Thyroid gland (tissue), 4 donors: ENCODE measurements around the gene ACBD6. TPM values are rescaled to one million over a fixed set of nuclear protein-coding genes. Genes with fewer than 3 reads are reported as not detected.

Source experiments
- DNase-seq, 2 donors: peaks; one replicate each; pipeline ENCODE4 v3.0.0-alpha.2; 2019
- H3K27ac ChIP-seq, 3 donors: fragments of 200-600 bp; sonication (generic); 1 replicate in 2 of 3; 2 replicates in 1 of 3; pipeline ENCODE4 v1.5.1; 2016 to 2019; ENCODE audit warnings: mild to moderate bottlenecking in 1 of 3, moderate library complexity in 1 of 3
- H3K27me3 ChIP-seq: fragments of 200-600 bp; sonication (generic); one replicate; pipeline ENCODE4 v1.5.1; 2019
- H3K36me3 ChIP-seq, 2 donors: fragments of 200-600 bp; sonication (generic); one replicate each; pipeline ENCODE4 v1.5.1; 2016 to 2019
- H3K4me1 ChIP-seq, 2 donors: fragments of 200-600 bp; sonication (generic); one replicate each; pipeline ENCODE4 v1.5.1; 2017 to 2019
- H3K4me3 ChIP-seq, 3 donors: fragments of 200-600 bp; sonication (generic); replicated peaks in 1 of 3; 1 replicate in 2 of 3; 2 replicates in 1 of 3; pipeline ENCODE4 v1.5.1; 2016; ENCODE audit warnings: mild to moderate bottlenecking in 1 of 3
- H3K9me3 ChIP-seq: fragments of 200-600 bp; sonication (generic); one replicate; pipeline ENCODE4 v1.5.1; 2017
- POLR2A ChIP-seq, 2 donors: fragments of 450-650 bp; IDR thresholded peaks; one replicate each; pipeline ENCODE4 v1.6.1; 2017; ENCODE audit warnings: antibody characterized with exemption in 2 of 2, mild to moderate bottlenecking in 2 of 2, moderate library complexity in 1 of 2
- WGBS, 2 donors: methylation state at CpG; one replicate each; pipeline ENCODE4 v1.1.5; 2017; 5-methylcytosine and 5-hydroxymethylcytosine counted together
- intact Hi-C: fragments of 100-400 bp; cut with DNase I; formaldehyde crosslinking; loops from one replicate; pipeline ENCODE4 v1.15.1; 2023
- total RNA-seq, 4 donors: library from RNA; depleted of rRNA; stranded (reverse); fragments of >200 nt; gene quantifications; one replicate each; pipeline ENCODE4 v1.2.3, GENCODE V29; 2016
- TF ChIP-seq, protein P1 (sequence below), 6 experiments: fragments of 200-600 bp in 3 of 6; fragments of 450-650 bp in 3 of 6; sonication (generic) in 3 of 6; IDR thresholded peaks; one replicate each; pipeline ENCODE4 v1.5.1; 2016 to 2019; ENCODE audit warnings: antibody characterized with exemption in 6 of 6, mild to moderate bottlenecking in 2 of 6, inconsistent platforms in 1 of 6, moderate library complexity in 1 of 6

Gene ACBD6
- total RNA-seq, 4 donors from 2014 or later, result 52.6 to 66.5 (median 57.2) TPM

DNA sequence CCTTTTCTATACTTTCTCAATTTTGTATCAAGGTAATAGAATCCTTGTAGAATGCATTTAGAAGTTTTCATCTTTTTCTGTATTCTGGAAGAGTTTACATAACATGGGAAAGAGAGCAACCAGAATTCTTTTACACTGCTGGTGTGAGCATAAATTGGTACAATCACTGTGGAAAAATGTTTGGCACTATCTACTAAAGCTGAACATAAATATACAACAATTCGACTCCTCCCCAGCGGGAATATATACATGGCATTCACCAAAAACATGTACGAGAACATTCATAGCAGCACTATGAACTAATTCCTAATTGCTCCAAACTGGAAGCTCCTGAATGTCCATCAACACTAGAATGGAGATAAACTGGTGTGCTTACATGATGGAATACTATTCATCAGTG lies 1.8 kb upstream of the ACBD6 start:
- no peaks in the 10 kb centered on the region for H3K9me3 ChIP-seq
- WGBS, 2 donors, result 91 to 96% methylated on average over 3 of the region's 3 CpGs
- DNase-seq, result no peak
- peaks cover 20 to 24% of the 10 kb centered on the region in 2 donors for H3K4me1 ChIP-seq
- no peaks in the 10 kb centered on the region for H3K36me3 ChIP-seq
- no peak overlapping the region for H3K27ac ChIP-seq
- intact Hi-C loops, result no loop called here
- no peak for TF ChIP-seq POLR2A (IDR thresholded peaks at IDR 0.05)
- TF ChIP-seq, protein P1, sequence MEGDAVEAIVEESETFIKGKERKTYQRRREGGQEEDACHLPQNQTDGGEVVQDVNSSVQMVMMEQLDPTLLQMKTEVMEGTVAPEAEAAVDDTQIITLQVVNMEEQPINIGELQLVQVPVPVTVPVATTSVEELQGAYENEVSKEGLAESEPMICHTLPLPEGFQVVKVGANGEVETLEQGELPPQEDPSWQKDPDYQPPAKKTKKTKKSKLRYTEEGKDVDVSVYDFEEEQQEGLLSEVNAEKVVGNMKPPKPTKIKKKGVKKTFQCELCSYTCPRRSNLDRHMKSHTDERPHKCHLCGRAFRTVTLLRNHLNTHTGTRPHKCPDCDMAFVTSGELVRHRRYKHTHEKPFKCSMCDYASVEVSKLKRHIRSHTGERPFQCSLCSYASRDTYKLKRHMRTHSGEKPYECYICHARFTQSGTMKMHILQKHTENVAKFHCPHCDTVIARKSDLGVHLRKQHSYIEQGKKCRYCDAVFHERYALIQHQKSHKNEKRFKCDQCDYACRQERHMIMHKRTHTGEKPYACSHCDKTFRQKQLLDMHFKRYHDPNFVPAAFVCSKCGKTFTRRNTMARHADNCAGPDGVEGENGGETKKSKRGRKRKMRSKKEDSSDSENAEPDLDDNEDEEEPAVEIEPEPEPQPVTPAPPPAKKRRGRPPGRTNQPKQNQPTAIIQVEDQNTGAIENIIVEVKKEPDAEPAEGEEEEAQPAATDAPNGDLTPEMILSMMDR (IDR thresholded peaks at IDR 0.05), result no peak
- H3K4me3 ChIP-seq, result no peak overlapping the region
- no peaks in the 10 kb centered on the region for H3K27me3 ChIP-seq

DNA sequence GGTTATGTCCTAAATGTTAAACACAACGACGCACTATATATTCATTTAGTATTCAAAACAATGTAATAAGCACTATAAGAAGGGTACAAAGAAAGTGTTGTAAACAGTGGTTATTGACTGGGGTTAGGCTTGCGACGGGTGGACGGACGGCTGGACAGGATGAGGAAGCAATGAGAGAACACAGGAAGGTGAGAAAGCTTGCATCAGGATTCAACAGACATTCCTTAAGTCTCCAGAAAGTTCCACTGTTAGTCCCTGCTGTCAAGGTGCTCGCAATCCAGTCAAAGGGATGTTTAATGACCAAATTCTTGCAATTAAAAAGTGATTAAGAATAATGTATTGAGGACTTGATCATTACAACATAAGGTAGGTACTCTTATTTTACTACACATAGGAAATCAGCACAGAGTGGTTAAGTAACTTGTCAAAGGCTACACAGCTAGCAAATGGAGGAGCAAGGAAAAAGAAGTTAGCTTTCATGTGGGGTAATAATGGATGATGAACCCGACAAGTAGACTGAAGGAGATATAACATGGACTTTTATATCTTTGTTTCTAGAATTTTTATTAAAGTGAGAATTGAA lies 994 bp upstream of the ACBD6 start:
- TF ChIP-seq, protein P1 (IDR thresholded peaks at IDR 0.05), result no peak
- no peak for TF ChIP-seq POLR2A (IDR thresholded peaks at IDR 0.05)
- Histone ChIP-seq H3K27me3 (no peaks in the 10 kb centered on the region), H3K9me3 (no peaks in the 10 kb centered on the region), H3K36me3 (no peaks in the 10 kb centered on the region), H3K4me3 (peak overlapping the region; percentile 30 to 91 (median 69)), H3K4me1 (peaks cover 20 to 24% of the 10 kb centered on the region in 2 donors), H3K27ac (peak overlapping the region; percentile 83 to 96 (median 95))
- no peak for DNase-seq
- intact Hi-C loops, result no loop called here
- 42% methylated on average over 8 of the region's 8 CpGs for WGBS, 2 donors

DNA sequence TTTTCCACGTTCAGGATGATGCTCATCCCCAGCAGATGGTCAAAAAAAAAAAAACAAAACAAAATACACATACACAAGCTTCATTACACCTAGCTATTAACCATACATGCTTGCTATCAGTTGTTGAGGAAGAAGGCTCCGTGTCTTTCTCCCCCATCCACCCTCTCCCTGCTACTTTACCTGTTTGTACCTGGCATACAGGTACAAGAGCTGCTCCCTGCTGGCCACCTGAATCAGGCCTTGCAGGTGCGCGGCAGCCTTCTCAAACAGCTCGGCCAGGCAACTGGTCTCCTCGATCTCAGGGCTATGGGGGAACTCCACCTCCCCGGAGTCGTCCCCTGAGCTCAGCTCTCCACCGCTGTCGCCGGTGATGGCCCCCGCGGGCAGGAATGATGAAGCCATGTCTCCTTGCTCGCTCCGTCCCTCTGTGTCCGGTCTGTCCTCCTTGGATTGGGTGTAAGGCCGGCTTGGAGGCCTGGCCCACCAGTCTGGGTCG lies 464 bp downstream of the ACBD6 start:
- H3K27me3 ChIP-seq, result no peaks in the 10 kb centered on the region
- 0 to 1% methylated on average over 9 to 13 of the region's 18 CpGs for WGBS, 2 donors
- H3K9me3 ChIP-seq, result no peaks in the 10 kb centered on the region
- H3K27ac ChIP-seq, result peak overlapping the region; percentile 83 to 96 (median 95)
- H3K36me3 ChIP-seq, result no peaks in the 10 kb centered on the region
- peak overlapping the region; percentile 30 to 91 (median 69) for H3K4me3 ChIP-seq
- DNase-seq, result peak; percentile 59 to 64
- peaks cover 20 to 24% of the 10 kb centered on the region in 2 donors for H3K4me1 ChIP-seq
- TF ChIP-seq POLR2A (IDR thresholded peaks at IDR 0.05), result no peak
- TF ChIP-seq, protein P1 (IDR thresholded peaks at IDR 0.05), result no peak
- intact Hi-C loops, result no loop called here

DNA sequence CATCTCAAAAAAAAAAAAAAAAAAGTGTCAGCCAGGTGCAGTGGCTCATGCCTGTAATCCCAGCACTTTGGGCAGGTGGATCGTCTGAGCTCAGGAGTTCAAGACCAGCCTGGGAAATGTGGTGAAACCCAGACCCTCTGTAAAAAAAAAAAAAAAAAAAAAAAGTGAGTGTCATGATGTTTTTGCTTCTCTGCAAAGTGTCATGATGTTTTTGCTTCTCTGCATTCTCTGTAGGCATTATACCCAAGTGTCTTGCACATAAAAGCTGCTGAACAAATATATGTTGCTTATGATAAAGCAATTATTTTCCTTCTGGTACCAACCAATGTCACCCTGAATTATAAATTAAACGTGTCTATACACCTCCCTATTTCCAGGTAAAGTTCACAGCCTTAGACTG lies 1.7 kb downstream of the ACBD6 start:
- H3K4me3 ChIP-seq, result no peak overlapping the region
- no peak for DNase-seq
- H3K4me1 ChIP-seq, result peaks cover 20 to 21% of the 10 kb centered on the region in 2 donors
- WGBS, 2 donors, result 73 to 85% methylated on average over 2 of the region's 2 CpGs
- H3K36me3 ChIP-seq, result no peaks in the 10 kb centered on the region
- H3K27ac ChIP-seq, result no peak overlapping the region
- intact Hi-C loops, result no loop called here
- no peaks in the 10 kb centered on the region for H3K9me3 ChIP-seq
- no peaks in the 10 kb centered on the region for H3K27me3 ChIP-seq
- no peak for TF ChIP-seq POLR2A (IDR thresholded peaks at IDR 0.05)
- TF ChIP-seq, protein P1 (IDR thresholded peaks at IDR 0.05), result no peak

DNA sequence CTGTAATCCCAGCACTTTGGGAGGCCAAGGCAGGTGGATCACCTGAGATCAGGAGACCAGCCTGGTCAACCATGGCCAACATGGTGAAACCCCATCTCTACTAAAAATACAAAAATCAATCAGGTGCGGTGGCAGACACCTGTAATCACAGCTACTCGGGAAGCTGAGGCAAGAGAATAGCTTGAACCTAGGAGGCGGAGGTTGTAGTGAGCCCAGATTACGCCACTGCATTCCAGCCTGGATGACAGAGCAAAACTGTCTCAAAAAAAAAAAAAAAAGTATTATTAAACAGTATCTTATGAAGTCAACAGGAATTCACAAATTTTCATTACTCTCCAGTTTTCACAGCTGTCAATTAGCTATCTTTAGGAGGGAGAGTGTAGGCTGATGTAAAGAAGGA lies 3.8 kb downstream of the ACBD6 start:
- intact Hi-C loops, result no loop called here
- Histone ChIP-seq H3K27ac (no peak overlapping the region), H3K36me3 (no peaks in the 10 kb centered on the region), H3K27me3 (no peaks in the 10 kb centered on the region), H3K4me1 (peaks cover 17 to 20% of the 10 kb centered on the region in 2 donors), H3K9me3 (no peaks in the 10 kb centered on the region), H3K4me3 (no peak overlapping the region)
- no peak for DNase-seq
- TF ChIP-seq, protein P1 (IDR thresholded peaks at IDR 0.05), result no peak
- no peak for TF ChIP-seq POLR2A (IDR thresholded peaks at IDR 0.05)
- WGBS, 2 donors, result 88 to 89% methylated on average over 4 of the region's 4 CpGs
